NCI-H2081 (cell line): ENCODE results near the gene WDR37.

Source experiments
- DNase-seq, 2 experiments: peaks; one replicate each; lab custom pipeline; 2025; lab: John Stamatoyannopoulos, UW

WDR37 gene

GRCh38 chr10:1074052-1074747, 18.0 kb downstream of the WDR37 start:
- no peak for DNase-seq

GRCh38 chr10:1074748-1075308, 18.6 kb downstream of the WDR37 start:
- no peak for DNase-seq

GRCh38 chr10:1078668-1079067, 22.5 kb downstream of the WDR37 start:
- no peak for DNase-seq

GRCh38 chr10:1083581-1083980, 27.4 kb downstream of the WDR37 start:
- DNase-seq, result no peak

GRCh38 chr10:1084011-1084950, 28.1 kb downstream of the WDR37 start:
- no peak for DNase-seq

GRCh38 chr10:1085258-1085657, 29.1 kb downstream of the WDR37 start:
- no peak for DNase-seq

GRCh38 chr10:1086787-1087186, 30.6 kb downstream of the WDR37 start:
- no peak for DNase-seq

- no peak for DNase-seq
Measured at GRCh38 chr10:1089017-1089689, 33.0 kb downstream of the WDR37 start.

GRCh38 chr10:1090696-1091095, 34.5 kb downstream of the WDR37 start:
- no peak for DNase-seq

GRCh38 chr10:1093696-1094095, 37.5 kb downstream of the WDR37 start:
- no peak for DNase-seq

GRCh38 chr10:1094112-1095057, 38.2 kb downstream of the WDR37 start:
- DNase-seq, result no peak

- DNase-seq, result no peak
Measured at GRCh38 chr10:1095498-1095897, 39.3 kb downstream of the WDR37 start.

- no peak for DNase-seq
Measured at GRCh38 chr10:1096287-1096889, 40.2 kb downstream of the WDR37 start.

GRCh38 chr10:1097436-1097835, 41.3 kb downstream of the WDR37 start:
- DNase-seq, result no peak

GRCh38 chr10:1100143-1100542, 44.0 kb downstream of the WDR37 start:
- DNase-seq, result no peak

GRCh38 chr10:1100691-1101368, 44.6 kb downstream of the WDR37 start:
- DNase-seq, result no peak

- no peak for DNase-seq
Measured at GRCh38 chr10:1101946-1102345, 45.8 kb downstream of the WDR37 start.

GRCh38 chr10:1102416-1102815, 46.2 kb downstream of the WDR37 start:
- DNase-seq, result no peak

GRCh38 chr10:1102831-1103230, 46.6 kb downstream of the WDR37 start:
- no peak for DNase-seq

- DNase-seq, result no peak
Measured at GRCh38 chr10:1103551-1103950, 47.4 kb downstream of the WDR37 start.
